NCI-H524 treated with DMSO at 0.1 percent for 48 hours (cell line): Measurements from ENCODE around the gene TEC.
A peak's percentile ranks its signal among the peaks of the same experiment; 100 is the strongest.

Experiments used
- DNase-seq: peaks from one replicate; lab custom pipeline; 2025; lab: John Stamatoyannopoulos, UW

TEC gene

DNA sequence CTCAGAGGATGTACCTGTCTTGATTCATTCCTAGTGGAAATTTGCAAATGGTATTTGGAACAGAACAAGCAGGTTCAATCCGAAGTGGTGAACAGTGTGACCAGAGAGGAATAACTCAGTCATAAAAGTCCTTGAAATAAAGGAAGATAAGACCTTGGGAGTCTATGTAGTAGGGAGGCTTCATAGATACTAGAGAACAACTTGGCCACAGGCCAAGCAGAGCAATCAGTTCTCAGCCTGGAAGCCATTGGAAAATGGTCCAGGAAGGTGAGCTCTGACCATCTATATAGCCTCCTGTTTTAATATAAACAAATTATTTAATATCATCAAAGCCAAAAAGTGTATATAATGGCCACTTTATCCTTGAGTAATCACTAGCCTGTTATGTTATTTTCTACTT is 146.9 kb downstream of the TEC start:
- DNase-seq = no peak

GRCh38 chr4:48121180-48121579 is 148.5 kb downstream of the TEC start:
- DNase-seq = no peak

DNA sequence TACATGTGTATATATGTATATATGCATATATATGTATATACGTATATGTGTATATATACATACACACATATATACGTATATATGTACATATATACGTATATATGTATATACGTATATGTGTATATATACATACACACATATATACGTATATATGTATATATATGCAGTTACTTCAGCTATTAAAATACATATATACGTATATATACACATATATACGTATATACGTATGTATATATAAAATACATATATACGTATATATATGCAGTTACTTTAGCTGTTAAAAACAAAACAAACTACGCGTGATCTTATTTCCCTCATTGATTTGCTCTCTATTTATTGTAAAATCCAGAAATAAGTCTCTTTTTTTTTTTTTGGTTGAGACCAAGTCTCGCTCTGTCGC is 149.5 kb downstream of the TEC start:
- DNase-seq = no peak

DNA sequence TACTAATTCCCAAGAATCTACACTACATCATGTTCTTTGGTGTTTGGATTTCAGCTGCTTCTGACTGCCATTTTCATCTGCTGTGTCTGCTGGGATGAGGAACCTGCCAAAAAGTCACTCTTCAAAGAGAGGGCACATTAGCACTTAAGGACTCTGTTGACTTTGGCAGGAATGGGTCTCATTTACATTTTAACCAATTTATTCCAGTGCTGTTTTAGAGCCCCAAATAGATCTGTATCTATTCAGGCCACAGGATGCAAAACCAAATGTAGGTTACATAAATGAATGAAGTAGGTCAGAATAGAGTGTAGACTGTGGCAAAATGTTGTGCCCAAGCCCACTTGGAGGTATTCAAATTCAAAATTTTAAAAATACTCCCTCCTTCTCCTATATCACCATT is 150.0 kb downstream of the TEC start:
- no peak for DNase-seq

DNA sequence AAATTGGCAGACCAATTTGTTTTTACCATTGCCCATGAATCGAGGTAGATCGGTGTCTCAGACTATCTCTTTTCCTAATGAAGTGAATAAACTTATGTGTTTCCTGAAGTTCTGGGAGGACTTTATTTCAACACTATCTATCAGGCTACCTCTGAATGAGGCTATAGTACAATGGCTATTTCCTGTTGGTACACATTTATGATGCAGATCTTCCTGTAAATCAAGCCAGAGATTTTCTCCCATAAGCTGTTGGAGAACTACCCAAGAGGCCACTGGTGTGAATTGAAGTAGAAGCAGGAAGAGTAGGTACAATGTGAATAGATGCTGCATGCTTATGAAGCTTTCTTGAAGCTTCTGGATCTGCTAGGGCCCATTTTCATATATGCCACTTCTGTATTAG is 151.6 kb downstream of the TEC start:
- no peak for DNase-seq

DNA sequence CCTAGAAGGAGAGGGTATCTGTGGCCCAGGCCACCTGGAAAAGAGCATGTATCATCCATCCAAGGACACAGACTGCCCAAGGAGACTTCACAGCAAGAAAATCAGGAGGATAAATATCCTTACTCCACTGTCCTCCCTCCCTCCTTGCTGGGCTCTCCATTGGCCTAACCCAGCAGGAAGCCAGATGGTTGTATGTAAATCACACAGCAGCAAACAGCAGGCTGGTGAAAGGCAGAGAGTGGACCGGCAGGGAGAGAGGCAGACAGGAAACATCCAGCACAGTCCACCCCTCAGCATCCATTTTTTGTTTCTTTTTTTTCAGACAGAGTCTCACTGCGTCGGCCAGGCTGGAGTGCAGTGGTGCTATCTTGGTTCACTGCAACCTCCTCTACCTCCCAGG is 153.1 kb downstream of the TEC start:
- no peak for DNase-seq

DNA sequence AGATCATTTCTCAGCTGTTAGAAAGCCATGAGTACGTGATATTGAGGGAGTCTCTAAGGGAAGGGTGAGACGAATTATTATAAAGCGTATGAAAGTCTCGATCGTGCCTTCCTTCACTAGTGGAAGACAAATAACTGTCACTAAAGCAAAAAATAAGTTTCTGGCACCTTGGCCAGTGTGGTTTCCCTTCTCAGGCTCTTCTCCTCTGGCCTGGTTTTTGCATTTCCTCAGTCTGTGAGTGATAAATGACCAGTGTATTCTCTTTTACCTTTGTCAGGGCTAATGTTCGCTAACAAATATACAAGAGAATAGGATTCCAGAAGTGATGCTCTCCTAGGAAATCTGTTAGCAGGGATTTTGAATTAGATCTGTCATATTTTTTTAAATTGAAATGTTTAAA is 155.2 kb downstream of the TEC start:
- DNase-seq = no peak

DNA sequence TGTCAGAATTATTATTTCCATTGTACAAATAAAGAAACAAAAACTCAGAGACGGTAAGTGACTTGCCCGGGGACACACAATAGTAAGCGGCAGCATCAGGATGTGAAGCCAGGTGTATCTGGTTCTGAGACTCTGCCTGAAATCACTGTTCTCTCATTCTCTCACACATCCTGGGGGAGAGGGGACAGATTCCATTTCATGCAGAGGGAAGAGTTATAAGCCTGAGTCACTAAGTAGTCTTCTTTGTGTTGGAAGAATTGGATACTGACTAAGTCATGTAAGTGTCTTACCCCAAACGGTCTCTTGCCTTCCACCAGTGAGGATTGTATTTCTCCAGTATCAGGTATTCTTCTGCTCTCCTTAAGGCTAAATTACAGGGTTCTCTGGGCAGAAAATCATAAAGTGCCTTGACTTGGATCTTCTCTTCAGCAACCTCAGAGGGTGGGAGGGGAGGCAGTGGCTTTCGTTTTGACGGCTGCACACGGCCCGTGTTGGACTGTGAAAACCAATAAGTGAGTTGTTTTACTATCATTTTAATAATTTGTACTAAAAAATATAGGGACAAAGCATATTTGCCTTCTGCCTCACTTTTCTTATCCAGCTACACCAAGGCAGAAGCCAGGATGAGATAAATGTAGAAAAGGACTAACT is 157.5 kb downstream of the TEC start:
- no peak for DNase-seq

GRCh38 chr4:48110452-48110978 is 159.1 kb downstream of the TEC start:
- DNase-seq = no peak

GRCh38 chr4:48109413-48110263 is 160.0 kb downstream of the TEC start:
- peak; percentile 4 for DNase-seq

- DNase-seq = no peak
Measured at GRCh38 chr4:48108309-48109073, 161.1 kb downstream of the TEC start.

DNA sequence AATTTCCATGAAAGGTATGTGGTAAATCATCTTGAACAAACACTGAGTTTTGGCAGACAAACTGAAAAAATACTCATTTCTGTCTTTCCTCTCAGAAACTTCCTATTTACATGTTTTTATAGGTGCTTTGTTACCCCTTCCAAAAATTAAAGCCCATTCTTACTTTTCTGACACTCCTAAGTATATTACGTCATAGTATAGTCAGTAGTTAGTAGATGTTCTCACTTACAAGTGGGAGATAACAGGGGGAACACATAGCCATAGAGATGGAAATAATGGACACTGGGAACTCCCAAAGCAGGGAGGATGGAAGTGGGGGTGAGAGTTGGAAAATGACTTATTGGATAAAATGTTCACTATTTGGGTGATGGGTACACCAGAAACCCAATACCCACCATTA is 164.4 kb downstream of the TEC start:
- no peak for DNase-seq

DNA sequence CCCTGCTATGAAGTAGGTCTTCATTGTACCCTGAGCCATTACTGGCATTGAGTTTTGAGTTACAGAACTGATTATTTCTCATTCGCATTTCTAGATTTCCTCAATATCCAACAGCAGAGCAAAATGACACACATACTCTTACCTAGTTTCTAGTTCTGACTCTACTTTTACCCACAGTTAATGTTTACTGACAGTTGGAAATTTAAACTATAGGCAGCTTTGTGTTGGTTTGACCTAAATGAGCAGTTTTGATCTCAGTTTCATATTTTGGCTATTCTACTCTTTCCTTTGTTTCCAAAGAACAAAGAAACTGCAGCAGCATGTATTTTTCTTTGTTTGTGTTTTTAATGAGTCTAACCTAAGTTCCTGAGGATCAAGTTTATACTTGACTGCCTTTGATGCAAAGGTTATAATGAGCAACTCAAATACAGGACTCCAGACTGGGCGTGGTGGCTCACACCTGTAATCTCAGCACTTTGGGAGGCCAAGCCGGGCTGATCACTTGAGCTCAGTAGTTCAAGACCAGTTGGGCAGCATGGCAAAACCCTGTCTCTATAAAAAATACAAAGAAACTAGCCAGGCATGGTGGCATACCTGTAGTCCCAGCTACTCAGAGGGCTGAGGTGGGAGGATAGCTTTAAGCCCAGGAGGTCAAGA is 166.0 kb downstream of the TEC start:
- DNase-seq = no peak

- DNase-seq = no peak
Measured at GRCh38 chr4:48102303-48102702, 167.3 kb downstream of the TEC start.

DNA sequence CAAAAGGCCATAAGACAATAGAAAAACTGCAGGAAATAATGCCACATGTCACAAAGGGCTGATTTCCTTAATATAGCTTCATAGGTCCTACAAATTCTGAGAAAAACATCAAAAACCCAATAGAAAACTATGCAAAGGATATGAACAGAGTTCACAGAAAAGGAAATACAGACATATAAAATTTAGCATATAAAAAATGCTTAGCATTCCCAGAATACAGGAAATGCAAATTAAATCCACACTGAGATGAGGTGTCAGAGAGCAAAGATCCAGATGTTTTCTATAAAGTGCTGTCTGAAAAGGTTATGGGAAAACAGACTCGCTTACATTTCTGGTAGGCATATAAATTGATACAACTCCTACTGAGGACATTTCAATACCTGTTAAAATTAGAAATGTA is 169.4 kb downstream of the TEC start:
- no peak for DNase-seq

GRCh38 chr4:48095441-48095840 is 174.2 kb downstream of the TEC start:
- DNase-seq = no peak

DNA sequence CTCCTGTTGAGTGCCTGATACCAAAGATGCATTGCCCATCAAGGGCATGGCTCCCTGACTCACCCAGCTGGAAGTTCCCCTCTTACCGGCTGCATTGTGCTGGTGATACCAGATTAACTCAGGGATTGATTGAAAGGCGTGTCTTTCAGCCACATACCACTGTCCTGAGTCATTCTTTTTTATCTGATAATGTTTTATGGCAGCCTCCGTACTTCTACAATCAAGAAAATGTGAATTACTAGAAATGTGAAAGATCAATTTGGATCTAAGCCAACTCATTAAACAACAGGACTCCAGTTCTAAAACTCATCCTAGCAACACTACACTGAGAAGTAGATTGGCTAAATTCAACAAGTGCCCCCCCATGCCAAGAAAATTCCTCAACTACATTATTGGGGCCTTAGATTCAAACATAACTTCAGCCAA is 175.6 kb downstream of the TEC start:
- DNase-seq = no peak

DNA sequence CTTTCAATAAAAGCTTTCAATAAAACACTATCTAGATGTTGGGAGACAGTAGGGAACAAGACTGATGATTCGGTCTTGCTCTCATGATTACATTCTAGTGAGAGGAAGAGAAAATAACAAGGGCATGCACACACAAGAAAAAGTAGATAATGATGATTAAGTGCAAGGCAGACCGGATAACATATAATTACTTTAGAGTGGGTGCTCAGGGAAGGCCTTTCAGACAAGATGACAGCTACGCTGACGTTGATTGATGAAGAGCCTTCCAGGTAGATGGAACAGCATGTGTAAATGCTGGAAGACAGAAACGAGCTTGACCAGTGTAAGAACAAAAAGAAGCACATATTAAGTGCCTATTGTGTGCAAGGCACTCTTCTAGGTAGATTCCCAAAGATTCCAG is 179.0 kb downstream of the TEC start:
- no peak for DNase-seq

GRCh38 chr4:48085821-48086589 is 183.6 kb downstream of the TEC start:
- no peak for DNase-seq
